GM18498 (cell line): ENCODE measurements around the gene UBFD1.
"Not testable (repeated sequence)": the region's sequence is repeated elsewhere in the genome, so short reads cannot be mapped to it uniquely, and the experiment has no call there.

Experiments
- ATAC-seq: cut with Tn5 transposase; IDR thresholded peaks from one replicate; pipeline ENCODE4 v1.9.1; 2021; ENCODE audit warnings: mild to moderate bottlenecking, moderate library complexity; ENCODE audit not compliant: unreplicated experiment

UBFD1 gene

GRCh38 chr16:23595951-23596720, 38.6 kb downstream of the UBFD1 start, which contains the start of gene NDUFAB1:
NDUFAB1 (minus strand) TSS chr16:23596316; CDS start chr16:23596290, 26 bp downstream.
- ATAC-seq = peak; percentile 96

GRCh38 chr16:23597003-23597756, 39.7 kb downstream of the UBFD1 start:
- no peak for ATAC-seq

- ATAC-seq = no peak
These were observed 50.2 kb downstream of the UBFD1 start for GRCh38 chr16:23607726-23608125.

- ATAC-seq = no peak
These were observed 50.7 kb downstream of the UBFD1 start for GRCh38 chr16:23608194-23608593.

- no peak for ATAC-seq
These were observed 52.4 kb downstream of the UBFD1 start for GRCh38 chr16:23609929-23610328.

GRCh38 chr16:23610905-23611304, 53.4 kb downstream of the UBFD1 start:
- not testable (repeated sequence) for ATAC-seq

- no peak for ATAC-seq
These were observed 54.4 kb downstream of the UBFD1 start for GRCh38 chr16:23611936-23612335.

GRCh38 chr16:23615805-23616204, 58.3 kb downstream of the UBFD1 start:
- no peak for ATAC-seq
